PC-3 (cell line): ENCODE measurements around the gene PCDHA3. TPM values are rescaled to one million over a fixed set of nuclear protein-coding genes. Genes with fewer than 3 reads are reported as not detected.

Experiments
- total RNA-seq: library from RNA; depleted of rRNA; stranded (reverse); fragments of >200 nt; gene quantifications from 2 replicates; pipeline ENCODE4 v1.2.3, GENCODE V29; 2014; rRNA removed

PCDHA3 gene
- total RNA-seq, 1 experiment from 2014 or later: not detected

Other genes with a start within 250 kb of the PCDHA3 start
- 48.6 and 55.8 TPM in 2 replicates for gene SRA1, start 243.6 kb upstream of the PCDHA3 start, total RNA-seq
- 11.4 and 13.6 TPM in 2 replicates for gene APBB3, start 236.5 kb upstream of the PCDHA3 start, total RNA-seq
- gene SLC35A4, start 236.2 kb upstream of the PCDHA3 start, total RNA-seq: 25.0 and 29.1 TPM in 2 replicates
- not detected in 2 replicates for gene CD14, start 167.9 kb upstream of the PCDHA3 start, total RNA-seq
- gene TMCO6, start 161.6 kb upstream of the PCDHA3 start, total RNA-seq: 12.7 and 16.5 TPM in 2 replicates
- 84.5 and 108 TPM in 2 replicates for gene NDUFA2, start 153.4 kb upstream of the PCDHA3 start, total RNA-seq
- 87.5 and 117 TPM in 2 replicates for gene IK, start 153.2 kb upstream of the PCDHA3 start, total RNA-seq
- 21.2 and 27.2 TPM in 2 replicates for gene WDR55, start 136.2 kb upstream of the PCDHA3 start, total RNA-seq
- 0.75 and 1.1 TPM in 2 replicates for gene DND1, start 127.5 kb upstream of the PCDHA3 start, total RNA-seq
- 76.1 and 87.1 TPM in 2 replicates for gene HARS1, start 109.7 kb upstream of the PCDHA3 start, total RNA-seq
- gene HARS2, start 109.6 kb upstream of the PCDHA3 start, total RNA-seq: 23.3 and 29.7 TPM in 2 replicates
- gene ZMAT2, start 100.6 kb upstream of the PCDHA3 start, total RNA-seq: 28.2 and 36.8 TPM in 2 replicates
- not detected in 2 replicates for gene PCDHA1, start 14.9 kb upstream of the PCDHA3 start, total RNA-seq
- gene PCDHA2, start 6.2 kb upstream of the PCDHA3 start, total RNA-seq: not detected in 2 replicates
- 1.5 and 1.6 TPM in 2 replicates for gene PCDHA4, start 6.0 kb downstream of the PCDHA3 start, total RNA-seq
- gene PCDHA5, start 20.6 kb downstream of the PCDHA3 start, total RNA-seq: 1.3 and 1.5 TPM in 2 replicates
- gene PCDHA6, start 26.9 kb downstream of the PCDHA3 start, total RNA-seq: 0.22 and 0.35 TPM in 2 replicates
- 0.26 and 0.52 TPM in 2 replicates for gene PCDHA7, start 33.2 kb downstream of the PCDHA3 start, total RNA-seq
- 0.11 TPM in 1 of 2 replicates, not detected in the other for gene PCDHA8, start 40.1 kb downstream of the PCDHA3 start, total RNA-seq
- 0.22 and 0.35 TPM in 2 replicates for gene PCDHA9, start 47.3 kb downstream of the PCDHA3 start, total RNA-seq
- 0.04 and 0.23 TPM in 2 replicates for gene PCDHA10, start 54.8 kb downstream of the PCDHA3 start, total RNA-seq
- 0.33 TPM in 1 of 2 replicates, not detected in the other for gene PCDHA11, start 67.9 kb downstream of the PCDHA3 start, total RNA-seq
- gene PCDHA12, start 74.3 kb downstream of the PCDHA3 start, total RNA-seq: 7.0 and 8.2 TPM in 2 replicates
- gene PCDHA13, start 81.1 kb downstream of the PCDHA3 start, total RNA-seq: 3.2 and 6.2 TPM in 2 replicates
- 4.8 and 6.2 TPM in 2 replicates for gene PCDHAC1, start 125.2 kb downstream of the PCDHA3 start, total RNA-seq
- gene PCDHAC2, start 165.4 kb downstream of the PCDHA3 start, total RNA-seq: 4.2 and 8.2 TPM in 2 replicates